HG03064 (cell line): ENCODE data around the gene EFNB2.

Experiments
- ATAC-seq: cut with Tn5 transposase; IDR thresholded peaks from one replicate; pipeline ENCODE4 v1.9.1; 2021; ENCODE audit warnings: low read depth; ENCODE audit not compliant: unreplicated experiment

Gene EFNB2

DNA sequence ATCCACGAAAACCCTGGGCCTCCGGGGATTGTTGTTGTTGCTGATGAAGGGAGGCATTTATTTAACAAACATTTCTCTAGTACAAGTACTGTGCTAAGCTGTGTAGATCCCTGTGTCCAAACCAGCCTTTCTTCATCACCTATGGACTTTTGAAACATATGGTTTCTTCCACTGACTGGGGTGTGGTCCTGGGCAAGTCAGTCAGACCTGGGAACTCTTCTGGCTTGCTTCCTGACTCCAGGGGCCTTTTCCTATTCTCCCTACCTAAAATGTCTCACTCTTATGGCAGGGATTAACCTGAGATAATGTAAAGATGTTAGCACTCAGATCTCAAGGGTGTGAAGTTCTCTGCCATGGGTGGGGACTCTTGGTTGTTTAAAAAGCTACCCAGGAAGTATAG is 46.8 kb downstream of the EFNB2 start:
- no peak for ATAC-seq

DNA sequence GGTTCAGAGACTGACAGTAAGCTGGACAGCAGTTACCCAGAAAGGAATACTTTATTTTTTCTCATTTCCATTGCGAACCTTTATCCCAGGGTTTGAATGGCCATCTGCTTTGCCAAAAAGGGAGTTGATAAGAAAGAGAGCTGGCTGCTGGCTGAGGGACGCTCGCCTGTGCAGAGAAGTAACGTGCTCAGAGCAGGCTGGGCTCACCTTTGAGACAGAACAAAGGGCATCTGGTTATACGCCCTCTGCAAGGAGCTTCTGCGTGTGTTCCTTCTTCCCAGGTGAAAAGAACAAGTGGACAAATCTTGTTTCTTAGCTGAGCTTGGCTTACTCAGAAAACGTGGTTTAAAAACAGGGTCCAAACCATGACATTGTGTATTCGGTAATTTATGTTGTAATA is 47.4 kb downstream of the EFNB2 start:
- ATAC-seq: no peak

DNA sequence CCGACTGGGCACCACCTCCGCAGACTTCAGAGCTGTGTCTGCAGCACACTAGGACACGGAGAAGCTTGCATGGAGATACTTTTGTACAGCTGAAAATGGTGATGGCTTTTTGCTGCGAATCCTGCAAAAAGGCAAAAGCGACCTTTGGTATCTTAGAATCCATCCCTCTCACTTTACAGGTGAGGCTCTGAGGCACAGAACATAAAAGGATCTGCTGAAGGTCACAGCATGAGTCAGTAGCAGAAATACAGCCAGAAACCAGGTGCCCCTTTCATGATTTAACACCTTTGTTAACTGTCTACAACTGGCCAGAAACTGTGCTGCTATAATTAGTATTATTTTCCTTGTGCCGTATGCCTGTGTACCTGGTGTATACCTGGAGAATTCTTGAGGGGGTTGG is 48.3 kb downstream of the EFNB2 start:
- no peak for ATAC-seq

DNA sequence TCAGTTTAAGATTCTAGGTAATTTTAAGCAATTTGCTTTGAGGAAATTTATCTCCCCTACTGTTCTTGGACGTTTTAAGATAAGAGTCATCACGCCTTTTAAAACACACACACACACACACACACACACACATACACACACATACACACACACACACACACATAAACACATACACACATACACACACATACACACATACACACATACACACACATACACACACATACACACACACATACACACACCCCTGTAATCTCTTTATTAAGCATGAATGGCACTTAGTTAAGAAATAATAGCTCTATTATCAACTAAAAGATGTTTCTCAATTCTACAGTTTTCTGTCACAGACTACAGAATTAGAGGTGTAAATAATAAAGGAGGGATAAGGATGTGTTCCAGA is 49.2 kb downstream of the EFNB2 start:
- ATAC-seq: no peak

DNA sequence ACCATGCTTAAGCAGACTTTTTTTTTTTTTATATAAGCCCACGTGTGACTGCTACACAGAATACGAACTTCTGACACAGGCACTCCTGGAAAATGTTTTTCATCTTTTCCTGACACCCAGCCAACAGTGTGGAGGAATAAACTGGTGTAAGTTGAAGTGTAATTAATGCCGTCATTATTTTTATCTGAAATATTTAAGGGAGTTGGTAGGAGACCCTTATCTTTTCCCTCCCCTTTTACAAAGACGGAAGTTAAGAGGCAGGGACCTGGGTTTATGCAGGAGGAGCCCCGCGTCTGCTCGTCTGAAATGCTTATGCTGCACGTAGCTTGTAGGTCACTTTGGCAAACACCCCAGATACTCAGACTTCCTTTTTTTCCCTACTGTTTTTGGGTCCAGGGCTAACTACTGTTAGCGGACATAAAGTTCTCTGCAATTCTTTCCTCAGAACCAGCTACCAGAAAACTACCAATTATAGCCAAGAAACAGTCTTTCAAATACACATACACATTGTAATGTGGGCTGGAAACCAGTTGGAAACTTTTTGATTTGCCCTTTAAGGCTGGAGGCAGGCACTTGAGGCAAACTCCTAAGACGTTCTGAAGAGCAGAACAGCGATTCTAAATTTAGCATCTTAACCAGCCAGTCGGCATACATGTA is 50.8 kb downstream of the EFNB2 start:
- ATAC-seq: no peak

DNA sequence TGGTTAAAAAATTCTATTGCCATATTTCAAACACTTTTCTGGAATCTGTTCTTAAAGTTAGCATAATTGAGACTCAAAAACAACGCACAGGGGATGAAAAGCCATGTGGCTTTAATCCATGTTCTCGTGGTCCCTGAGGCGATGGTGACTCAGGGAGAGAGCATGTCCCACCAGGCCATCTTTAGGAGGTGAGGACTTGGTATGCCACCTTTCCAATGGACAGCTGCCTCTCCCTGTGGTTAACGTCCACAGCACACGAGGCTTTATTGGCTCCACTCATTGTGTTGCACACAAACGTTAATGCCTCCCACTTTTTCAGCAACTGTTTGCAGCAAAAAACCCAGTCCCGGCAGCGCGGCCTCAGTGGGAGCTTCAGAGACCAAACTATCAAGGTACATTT is 51.4 kb downstream of the EFNB2 start:
- no peak for ATAC-seq

DNA sequence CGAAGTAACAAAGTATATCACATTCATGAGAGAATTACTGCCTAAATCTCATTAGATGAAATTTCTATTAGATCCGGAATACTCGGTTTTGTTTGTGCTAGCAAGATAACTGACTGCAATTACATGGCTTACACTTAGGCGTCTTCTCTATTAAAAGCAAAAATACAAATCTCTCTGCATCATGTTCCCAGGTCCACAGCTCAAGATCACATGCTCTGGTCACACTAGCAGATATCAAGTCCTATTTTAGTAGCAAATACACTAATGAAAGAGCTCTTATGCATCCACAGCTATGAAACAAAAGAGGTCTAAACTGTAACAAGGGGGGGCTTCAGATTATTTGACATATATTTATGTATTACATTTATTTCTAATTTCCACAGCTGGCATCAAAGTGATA is 53.5 kb downstream of the EFNB2 start:
- ATAC-seq: no peak

DNA sequence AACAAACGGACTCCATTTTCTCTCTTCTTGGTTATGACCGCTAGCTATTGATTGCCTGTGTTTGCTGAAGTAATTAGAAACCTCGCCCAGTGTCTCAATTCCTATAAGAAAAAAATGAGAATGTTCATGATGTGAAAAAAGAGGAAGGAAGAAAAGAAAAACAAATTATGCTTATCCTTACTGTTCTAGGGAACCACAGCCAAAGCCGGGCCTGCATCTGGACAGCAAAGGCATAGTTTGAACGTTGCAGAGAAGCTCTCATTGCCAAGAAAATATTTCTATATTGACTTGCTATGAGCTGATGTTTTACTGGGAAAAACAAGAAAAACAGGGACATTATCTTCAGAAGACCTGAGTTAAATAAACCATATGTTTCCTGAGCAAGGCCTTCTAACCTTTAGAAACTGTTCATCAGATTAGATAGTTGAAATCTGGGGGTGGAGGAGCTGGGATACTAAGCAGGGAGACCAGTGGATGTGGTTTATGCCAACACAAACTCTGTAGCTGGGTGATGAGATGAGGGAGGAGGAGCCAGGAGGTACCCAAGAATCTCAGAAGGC is 55.0 kb downstream of the EFNB2 start:
- no peak for ATAC-seq

DNA sequence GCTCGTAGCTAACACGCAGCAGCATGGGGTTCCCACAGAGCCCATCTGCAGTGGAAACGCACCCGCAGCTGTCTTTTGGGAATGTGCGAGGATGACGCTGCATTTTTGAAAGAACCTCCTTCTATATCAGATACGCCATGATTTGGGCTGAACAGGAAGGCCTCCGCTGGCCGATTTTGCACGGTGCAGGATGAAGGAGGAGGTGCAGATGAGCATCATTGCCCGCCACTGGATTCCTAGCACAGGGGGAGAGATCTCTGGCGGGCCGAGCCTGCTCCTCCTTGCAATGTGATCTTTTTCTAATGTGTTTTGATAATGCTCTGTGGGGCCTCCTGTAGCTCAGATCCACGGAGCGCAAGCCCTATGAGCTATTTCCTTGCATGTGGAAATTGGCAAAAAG is 55.5 kb downstream of the EFNB2 start:
- ATAC-seq: no peak

DNA sequence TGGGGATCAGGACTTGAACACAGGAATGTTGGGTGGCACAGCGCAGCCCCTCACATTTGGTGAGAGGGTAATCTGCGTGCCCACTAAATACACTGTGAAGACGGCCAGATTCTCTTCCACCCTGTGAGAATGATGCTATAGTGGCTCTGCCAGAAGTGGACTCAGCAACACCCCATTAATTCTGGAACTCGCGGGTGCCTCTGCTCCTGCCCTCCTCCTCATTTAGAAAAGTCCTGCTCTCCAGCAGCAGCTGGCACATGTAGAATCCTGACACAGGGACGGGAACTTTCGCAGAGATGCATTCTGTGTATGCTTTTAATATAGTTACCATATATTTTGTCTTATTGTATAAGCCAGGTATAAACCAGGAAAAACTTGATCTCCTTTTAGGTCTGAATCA is 57.3 kb downstream of the EFNB2 start:
- no peak for ATAC-seq

DNA sequence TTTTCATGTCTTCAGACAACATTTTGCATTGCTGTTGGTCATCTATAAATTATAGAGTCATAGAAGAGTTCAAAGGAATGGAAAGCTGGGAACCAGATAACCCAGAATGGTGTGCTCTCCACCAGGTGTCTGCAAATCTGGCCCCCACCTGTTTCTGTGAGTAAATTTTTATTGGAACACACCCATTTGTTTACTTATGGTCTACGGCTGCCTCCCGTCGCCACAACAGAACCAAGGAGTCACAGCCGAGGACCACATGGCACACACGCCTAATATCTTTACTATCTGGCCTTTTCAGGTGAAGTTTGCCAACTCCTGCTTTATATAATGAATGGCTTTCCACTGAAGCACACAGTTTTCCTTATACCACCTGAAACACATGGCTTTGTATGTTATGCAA is 58.2 kb downstream of the EFNB2 start:
- no peak for ATAC-seq

DNA sequence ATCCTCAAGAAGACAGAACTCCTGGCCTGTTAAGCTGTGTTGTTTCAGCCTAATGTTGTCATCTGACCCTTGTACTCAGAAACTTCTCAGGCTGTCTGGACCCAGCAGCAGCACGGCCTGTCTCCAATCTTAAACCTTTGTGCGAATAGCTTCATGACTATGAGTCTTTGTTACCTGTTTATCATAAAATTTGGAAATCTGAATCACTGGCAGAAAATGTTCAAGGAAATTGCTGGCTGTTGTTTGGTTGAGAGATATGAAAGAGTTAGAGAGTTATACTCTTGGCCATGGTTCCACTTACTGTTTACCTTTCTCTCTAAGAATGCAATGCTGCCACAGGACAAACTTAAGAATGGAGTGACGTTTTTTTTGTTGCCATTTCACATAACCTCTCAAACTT is 59.6 kb downstream of the EFNB2 start:
- ATAC-seq: no peak

DNA sequence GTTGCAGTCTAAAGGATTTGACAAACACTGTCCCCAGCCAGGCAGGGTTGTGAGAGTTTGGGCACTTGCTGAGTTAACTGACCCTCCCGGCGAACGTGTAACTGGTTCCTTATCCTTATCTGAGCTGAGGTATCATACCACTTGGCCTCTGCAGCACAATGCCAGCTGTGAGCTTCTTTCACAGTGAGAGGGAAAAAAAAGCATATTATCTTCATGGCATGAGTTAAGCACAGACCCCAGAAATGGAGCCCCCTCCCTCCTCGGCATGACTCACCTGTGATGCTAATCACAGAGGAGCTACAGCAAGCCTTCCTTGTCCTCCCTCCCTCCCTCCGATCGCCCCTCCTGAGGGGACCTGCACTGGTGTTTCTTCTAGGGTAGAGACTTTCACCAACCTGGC is 60.5 kb downstream of the EFNB2 start:
- ATAC-seq: no peak

DNA sequence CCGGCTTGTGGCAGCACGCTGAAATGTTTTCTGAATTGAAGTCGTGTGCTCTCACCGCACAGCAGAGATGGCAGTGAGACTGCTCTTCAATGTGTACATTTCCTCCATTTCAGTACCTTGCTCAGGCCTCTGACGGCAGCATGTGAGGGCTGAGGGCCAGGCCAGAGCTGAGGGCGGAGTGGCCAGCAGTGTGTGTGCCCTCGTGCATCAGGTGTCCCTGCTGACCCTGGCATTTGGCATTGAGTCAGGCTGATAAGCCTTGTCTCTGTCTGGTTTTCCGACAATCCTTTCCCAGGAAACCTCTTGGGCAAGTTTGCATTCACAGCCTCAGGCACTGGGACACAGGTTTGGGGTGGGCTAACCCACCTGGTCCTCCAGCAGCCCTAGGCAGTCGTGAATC is 62.3 kb downstream of the EFNB2 start:
- no peak for ATAC-seq

DNA sequence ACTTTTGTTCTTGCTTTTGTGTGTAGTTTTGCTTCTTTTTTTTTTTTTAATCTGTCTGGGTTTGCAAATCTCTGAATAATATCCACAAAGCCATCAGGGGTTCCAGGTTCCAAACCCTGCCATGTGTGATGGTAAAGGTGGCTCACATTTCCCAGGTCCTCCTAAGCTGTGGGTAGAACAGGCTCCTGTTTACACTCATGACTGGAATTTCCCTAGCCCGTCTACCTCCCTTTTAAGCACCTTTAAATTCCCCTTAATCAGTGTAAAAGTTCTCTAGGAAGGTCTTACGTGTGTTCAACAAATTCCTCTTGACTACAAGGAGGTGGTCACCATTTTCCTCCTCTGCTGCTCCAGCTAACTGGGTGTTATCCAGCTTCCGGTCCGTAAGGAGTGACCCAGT is 62.8 kb downstream of the EFNB2 start:
- no peak for ATAC-seq

DNA sequence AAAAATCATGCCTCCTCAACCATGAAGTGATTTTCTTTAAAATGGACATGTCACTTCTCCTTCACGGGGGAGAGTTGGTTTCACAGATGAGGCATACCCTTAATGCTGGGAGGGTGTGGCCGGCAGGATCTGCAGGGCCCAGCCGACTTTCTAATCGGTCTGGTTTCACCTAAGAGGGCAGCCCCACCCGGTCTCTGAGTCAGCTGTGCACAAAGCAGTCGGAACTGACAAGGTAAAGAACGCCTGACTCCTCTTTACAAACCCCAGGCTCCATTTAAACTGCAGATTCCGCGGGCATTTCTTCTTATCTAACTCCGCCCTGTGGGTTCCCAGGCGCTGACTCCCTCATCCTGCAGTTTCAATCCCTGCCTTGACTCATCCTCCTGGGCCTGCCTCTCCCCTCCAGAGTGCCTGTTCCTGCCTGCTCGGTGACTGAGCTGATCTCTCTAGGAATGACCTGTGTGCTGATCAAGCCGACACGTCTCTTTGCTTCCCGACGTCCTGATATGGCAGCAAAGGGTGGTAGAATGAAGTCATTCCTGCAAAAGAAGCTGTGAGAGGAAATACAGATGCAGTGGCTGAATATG is 63.4 kb downstream of the EFNB2 start:
- ATAC-seq: no peak

DNA sequence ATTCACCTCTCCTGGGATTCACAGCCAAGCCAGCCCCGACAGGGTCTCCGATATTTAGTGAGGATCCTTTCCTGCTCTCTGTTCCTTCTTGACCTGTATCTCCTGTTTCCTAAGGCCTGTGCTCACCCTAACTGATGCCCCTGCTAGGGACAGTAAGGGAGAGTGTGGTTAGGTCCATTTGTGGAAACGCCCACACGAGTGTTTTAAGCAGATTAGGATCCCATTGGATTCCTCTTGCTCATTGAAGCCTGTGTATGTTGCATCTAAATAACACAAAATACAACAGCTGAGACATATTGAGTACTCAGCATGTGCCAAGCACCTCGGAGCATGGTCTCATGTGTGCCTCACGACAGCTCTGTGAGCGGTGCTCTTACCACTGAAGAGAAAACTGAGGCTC is 64.9 kb downstream of the EFNB2 start:
- ATAC-seq: no peak

DNA sequence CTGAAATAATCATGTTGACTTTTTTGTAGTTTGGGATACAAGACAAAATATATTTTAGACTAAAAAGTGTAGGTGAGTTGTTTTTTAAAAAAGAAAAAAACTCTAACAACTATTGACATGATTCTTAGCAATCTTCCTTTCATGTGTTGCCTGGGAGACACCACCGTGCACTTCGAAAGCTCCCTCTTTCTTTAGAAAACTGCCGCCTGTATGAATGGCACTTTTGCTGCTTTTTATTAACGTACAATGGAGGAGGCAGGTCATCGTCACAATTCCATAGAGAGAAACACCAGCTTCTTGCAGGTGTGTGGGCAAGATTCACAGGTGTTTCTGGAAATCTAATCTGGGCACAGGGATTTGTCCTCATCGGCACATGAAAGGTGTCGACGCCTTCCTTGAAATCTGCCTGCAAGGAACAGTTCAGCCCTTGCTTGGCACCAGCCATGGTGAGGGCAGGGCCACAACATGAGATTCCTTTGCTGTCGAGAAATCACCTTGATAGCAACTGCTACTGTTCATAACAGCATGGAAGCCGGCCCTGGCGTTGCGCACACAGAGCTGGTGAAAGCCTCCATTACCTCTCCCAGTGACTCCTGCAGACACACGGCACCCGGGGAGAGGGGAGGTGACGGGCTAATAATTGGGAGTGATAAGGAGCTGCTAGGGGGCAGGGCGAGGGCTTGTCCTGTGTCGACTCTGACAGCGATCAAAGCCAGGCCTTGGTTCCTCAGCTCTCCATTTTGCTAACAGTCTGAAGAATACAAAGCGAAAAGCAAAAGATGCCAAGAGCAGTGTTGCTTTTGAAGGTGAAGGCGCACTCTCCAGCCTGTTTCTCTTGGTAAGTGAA is 66.5 kb downstream of the EFNB2 start:
- ATAC-seq: no peak

DNA sequence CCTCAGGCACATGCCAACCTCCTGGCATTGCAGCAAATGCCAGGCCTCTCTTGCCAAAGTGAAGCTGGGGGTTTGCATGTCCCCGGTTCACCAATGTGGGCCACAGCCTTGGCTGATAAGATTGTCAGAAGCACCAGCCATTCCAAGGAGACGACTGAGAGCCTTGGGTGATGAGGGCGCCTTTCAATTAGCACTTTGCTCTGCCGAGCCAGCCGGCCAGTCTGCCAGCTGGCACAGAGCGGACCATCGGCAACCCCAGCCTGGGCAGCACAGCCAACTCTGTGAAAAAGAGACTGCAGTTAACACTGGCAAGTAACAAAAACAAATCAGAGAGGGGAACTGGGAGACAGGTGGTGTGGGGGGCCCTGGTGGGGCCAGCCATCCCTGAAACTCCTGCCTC is 67.3 kb downstream of the EFNB2 start:
- ATAC-seq: no peak

DNA sequence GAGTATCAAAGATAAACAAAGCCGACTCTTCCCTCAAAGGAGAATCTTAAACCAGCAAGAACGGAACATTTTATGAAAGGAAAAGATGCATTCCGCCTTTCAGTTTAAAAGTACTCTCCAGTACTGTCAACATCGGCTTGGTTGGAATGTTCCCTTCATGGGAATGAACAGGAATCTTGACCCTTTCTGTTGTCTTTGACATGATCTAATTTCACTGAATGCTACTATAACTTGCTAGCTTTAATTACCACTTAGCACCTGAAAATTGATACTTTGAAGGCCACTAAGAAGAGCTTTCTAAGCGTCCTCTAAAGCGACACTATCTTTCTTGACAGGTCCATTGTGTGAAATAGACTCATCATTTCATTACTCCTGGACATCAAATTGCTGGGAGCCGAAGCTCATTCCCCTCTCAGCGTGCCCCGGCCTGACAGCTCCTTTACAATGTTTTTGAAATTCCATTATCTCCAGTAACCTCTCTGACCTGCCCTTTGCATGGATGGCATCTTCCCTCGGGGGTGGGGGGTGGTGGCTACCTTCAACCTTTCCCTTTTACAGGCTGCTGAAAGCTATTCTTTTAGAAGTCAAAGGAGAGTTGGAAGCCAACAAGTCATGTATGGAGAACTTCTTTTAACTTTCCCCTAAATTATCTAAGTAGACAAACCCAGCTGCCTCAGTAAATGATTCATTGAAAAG is 67.9 kb downstream of the EFNB2 start:
- no peak for ATAC-seq
